ENCODE results near the gene ZNF385A. TPM values are rescaled to one million over a fixed set of nuclear protein-coding genes. Genes with fewer than 3 reads are reported as not detected.

The ZNF385A gene
- total and polyA plus RNA-seq, 2 donors from 2014 or later = 10.2 to 16.6 TPM

DNA sequence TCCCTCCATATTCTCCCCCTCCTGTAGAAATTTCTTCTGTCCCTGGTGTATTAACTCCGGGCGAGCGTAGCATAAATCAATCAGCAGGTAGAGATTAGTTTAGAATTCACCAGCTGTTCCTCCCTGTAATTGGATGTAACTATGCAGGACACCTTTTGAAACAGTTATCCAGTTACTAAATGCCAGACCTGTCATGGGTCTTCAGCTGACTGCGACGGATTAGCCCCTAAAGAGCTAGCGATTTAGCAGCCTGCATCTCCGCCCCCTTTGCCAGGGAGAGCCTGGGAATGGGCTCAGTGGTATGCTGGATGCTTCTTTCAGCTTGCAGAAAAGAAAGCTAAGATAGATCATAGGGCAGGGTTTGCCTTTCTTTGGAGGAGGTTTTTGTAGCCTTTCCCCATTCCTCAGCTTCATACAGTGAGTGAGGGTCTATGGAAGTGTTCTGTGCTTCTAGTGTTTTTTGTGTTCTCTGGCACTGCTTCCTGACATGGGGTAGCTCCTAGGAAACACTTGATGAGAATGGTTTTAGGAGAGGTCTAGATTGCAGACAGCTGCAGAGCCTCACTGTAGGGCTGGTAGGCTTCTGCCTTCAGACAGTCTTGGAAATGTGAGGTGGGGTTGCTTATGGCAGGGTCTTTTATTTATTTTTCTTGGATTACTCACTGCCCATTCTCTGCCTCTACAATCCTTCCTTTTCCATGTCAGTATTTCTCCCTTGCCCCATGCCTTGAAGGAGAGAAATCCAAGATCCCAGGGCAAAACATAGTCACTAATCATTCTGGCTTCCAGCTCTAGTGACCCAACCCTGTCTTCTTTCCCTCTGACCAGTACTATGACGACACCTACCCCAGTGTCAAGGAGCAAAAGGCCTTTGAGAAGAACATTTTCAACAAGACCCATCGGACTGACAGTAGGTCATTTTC is 42.9 kb downstream of the ZNF385A start:
- TF ChIP-seq, protein P1, sequence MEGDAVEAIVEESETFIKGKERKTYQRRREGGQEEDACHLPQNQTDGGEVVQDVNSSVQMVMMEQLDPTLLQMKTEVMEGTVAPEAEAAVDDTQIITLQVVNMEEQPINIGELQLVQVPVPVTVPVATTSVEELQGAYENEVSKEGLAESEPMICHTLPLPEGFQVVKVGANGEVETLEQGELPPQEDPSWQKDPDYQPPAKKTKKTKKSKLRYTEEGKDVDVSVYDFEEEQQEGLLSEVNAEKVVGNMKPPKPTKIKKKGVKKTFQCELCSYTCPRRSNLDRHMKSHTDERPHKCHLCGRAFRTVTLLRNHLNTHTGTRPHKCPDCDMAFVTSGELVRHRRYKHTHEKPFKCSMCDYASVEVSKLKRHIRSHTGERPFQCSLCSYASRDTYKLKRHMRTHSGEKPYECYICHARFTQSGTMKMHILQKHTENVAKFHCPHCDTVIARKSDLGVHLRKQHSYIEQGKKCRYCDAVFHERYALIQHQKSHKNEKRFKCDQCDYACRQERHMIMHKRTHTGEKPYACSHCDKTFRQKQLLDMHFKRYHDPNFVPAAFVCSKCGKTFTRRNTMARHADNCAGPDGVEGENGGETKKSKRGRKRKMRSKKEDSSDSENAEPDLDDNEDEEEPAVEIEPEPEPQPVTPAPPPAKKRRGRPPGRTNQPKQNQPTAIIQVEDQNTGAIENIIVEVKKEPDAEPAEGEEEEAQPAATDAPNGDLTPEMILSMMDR (IDR thresholded peaks at IDR 0.05; ENCODE audit: borderline replicate concordance, extremely low read depth, insufficient read depth) = no peak
- Histone ChIP-seq H3K27ac (ENCODE audit: low read depth in 2 of 2, low read length in 2 of 2) (no peak overlapping the region), H3K9ac (ENCODE audit: low read length in 3 of 3) (no peak overlapping the region), H3K4me1 (ENCODE audit: control insufficient read depth in 2 of 3, insufficient read depth in 2 of 3, low read depth in 1 of 3, low read length in 3 of 3) (peaks cover 3 to 9% (median 5%) of the 10 kb centered on the region in 3 donors), H3K27me3 (ENCODE audit: control insufficient read depth, insufficient read depth, low read length) (no peaks in the 10 kb centered on the region), H3K36me3 (ENCODE audit: control insufficient read depth in 2 of 3, insufficient read depth in 3 of 3, low read length in 3 of 3) (peaks cover 10 to 38% (median 28%) of the 10 kb centered on the region in 3 donors), H3K4me3 (ENCODE audit: low read length in 3 of 3) (no peak overlapping the region), H3K9me3 (ENCODE audit: control insufficient read depth in 2 of 3, insufficient read depth in 1 of 3, low read length in 3 of 3) (no peaks in the 10 kb centered on the region)
- intact Hi-C loops (cut with DNase I) = no loop called here
- DNase-seq = peak in 3 of 5 donors; percentile 49 to 73 (median 67)
- FAIRE-seq = no peak

DNA sequence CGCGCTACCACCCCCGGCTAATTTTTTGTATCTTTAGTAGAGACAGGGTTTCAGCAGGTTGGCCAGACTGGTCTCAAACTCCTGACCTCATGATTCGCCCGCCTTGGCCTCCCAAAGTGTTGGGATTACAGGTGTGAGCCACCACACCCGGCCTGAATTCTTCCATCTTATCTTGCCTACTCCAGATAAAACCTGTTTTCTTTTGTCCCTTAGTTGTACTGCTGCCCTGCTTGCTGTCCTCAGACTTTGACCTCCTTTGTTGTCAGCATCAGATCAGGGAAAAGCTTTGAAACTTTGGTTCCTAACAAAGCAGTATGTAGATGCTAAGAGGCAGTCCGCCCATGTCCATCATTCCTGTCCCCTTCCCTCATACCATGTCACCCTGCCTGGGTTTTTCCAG is 43.7 kb downstream of the ZNF385A start:
- FAIRE-seq (no peak), DNase-seq (no peak)
- intact Hi-C loops (cut with DNase I) = no loop called here
- H3K27me3 ChIP-seq (ENCODE audit: control insufficient read depth, insufficient read depth, low read length) = no peaks in the 10 kb centered on the region
- no peak overlapping the region for H3K4me3 ChIP-seq (ENCODE audit: low read length in 3 of 3)
- H3K36me3 ChIP-seq (ENCODE audit: control insufficient read depth in 2 of 3, insufficient read depth in 3 of 3, low read length in 3 of 3) = peaks cover 10 to 38% (median 27%) of the 10 kb centered on the region in 3 donors
- TF ChIP-seq, protein P1 (IDR thresholded peaks at IDR 0.05; ENCODE audit: borderline replicate concordance, extremely low read depth, insufficient read depth) = no peak
- no peak overlapping the region for H3K27ac ChIP-seq (ENCODE audit: low read depth in 2 of 2, low read length in 2 of 2)
- H3K9ac ChIP-seq (ENCODE audit: low read length in 3 of 3) = no peak overlapping the region
- no peaks in the 10 kb centered on the region for H3K9me3 ChIP-seq (ENCODE audit: control insufficient read depth in 2 of 3, insufficient read depth in 1 of 3, low read length in 3 of 3)
- H3K4me1 ChIP-seq (ENCODE audit: control insufficient read depth in 2 of 3, insufficient read depth in 2 of 3, low read depth in 1 of 3, low read length in 3 of 3) = peaks cover 3 to 9% (median 5%) of the 10 kb centered on the region in 3 donors

DNA sequence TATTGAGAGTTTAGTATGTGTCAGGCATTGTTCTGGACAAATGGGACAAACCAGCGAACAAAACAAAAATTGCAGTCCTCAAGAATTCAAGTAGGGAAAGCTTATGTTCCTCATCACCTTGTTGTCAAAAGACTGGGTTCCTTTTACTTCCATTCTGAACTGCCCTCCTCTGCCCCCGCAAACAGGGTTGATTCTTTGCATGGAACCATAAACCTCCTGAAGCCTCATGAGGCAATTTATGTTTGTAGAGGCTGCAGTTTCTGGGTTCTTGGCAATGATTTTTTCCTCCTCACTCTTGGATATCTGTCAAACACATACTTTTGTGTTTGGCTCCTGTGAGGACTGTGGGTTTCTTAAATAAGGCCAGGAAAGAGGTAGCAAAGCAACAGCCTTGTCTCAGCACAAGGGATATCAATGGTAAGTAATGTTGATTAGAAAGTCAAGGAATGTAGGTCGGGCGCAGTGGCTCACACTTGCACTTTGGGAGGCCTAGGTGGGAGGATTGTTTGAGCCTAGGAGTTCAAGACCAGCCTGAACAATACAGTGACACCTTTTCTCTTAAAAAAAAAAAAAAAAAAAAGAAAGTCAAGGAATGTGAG is 45.7 kb downstream of the ZNF385A start:
- H3K36me3 ChIP-seq (ENCODE audit: control insufficient read depth in 2 of 3, insufficient read depth in 3 of 3, low read length in 3 of 3) = peaks cover 10 to 28% (median 20%) of the 10 kb centered on the region in 3 donors
- TF ChIP-seq, protein P1 (IDR thresholded peaks at IDR 0.05; ENCODE audit: borderline replicate concordance, extremely low read depth, insufficient read depth) = no peak
- H3K4me1 ChIP-seq (ENCODE audit: control insufficient read depth in 2 of 3, insufficient read depth in 2 of 3, low read depth in 1 of 3, low read length in 3 of 3) = peaks cover 3 to 9% (median 5%) of the 10 kb centered on the region in 3 donors
- H3K27me3 ChIP-seq (ENCODE audit: control insufficient read depth, insufficient read depth, low read length) = no peaks in the 10 kb centered on the region
- H3K4me3 ChIP-seq (ENCODE audit: low read length in 3 of 3) = no peak overlapping the region
- intact Hi-C loops (cut with DNase I) = no loop called here
- FAIRE-seq = no peak
- H3K9ac ChIP-seq (ENCODE audit: low read length in 3 of 3) = no peak overlapping the region
- no peaks in the 10 kb centered on the region for H3K9me3 ChIP-seq (ENCODE audit: control insufficient read depth in 2 of 3, insufficient read depth in 1 of 3, low read length in 3 of 3)
- no peak overlapping the region for H3K27ac ChIP-seq (ENCODE audit: low read depth in 2 of 2, low read length in 2 of 2)
- peak in 2 of 5 donors; percentile 41 to 60 for DNase-seq
